Subcutaneous abdominal adipose tissue (tissue), 5 donors: ENCODE data around the gene GGCT.
A peak's percentile ranks its signal among the peaks of the same experiment; 100 is the strongest.
"Not testable (repeated sequence)": the region's sequence is repeated elsewhere in the genome, so short reads cannot be mapped to it uniquely, and the experiment has no call there.

Experiments used
- H3K27ac ChIP-seq: one replicate; pipeline ENCODE4 v1.7.0; 2013; ENCODE audit warnings: low read depth, mild to moderate bottlenecking, inconsistent platforms, low read length, moderate library complexity
- H3K27me3 ChIP-seq, 5 donors: one replicate each; pipeline ENCODE4 v1.7.0; 2013; ENCODE audit warnings: low read length in 5 of 5, inconsistent platforms in 1 of 5; ENCODE audit not compliant: control insufficient read depth in 5 of 5, insufficient read depth in 4 of 5
- H3K36me3 ChIP-seq, 5 donors: one replicate each; pipeline ENCODE4 v1.7.0; 2013; ENCODE audit warnings: low read length in 5 of 5; ENCODE audit not compliant: control insufficient read depth in 5 of 5, insufficient read depth in 5 of 5
- H3K4me1 ChIP-seq, 5 donors: one replicate each; pipeline ENCODE4 v1.7.0; 2013; ENCODE audit warnings: low read length in 5 of 5, mild to moderate bottlenecking in 3 of 5, moderate library complexity in 1 of 5; ENCODE audit not compliant: control insufficient read depth in 5 of 5, insufficient read depth in 5 of 5
- H3K4me3 ChIP-seq, 5 donors: one replicate each; pipeline ENCODE4 v1.7.0; 2013; ENCODE audit warnings: low read length in 5 of 5, low read depth in 1 of 5
- H3K9ac ChIP-seq, 5 donors: one replicate each; pipeline ENCODE4 v1.7.0; 2013; ENCODE audit warnings: low read length in 5 of 5, mild to moderate bottlenecking in 4 of 5, moderate library complexity in 3 of 5
- H3K9me3 ChIP-seq, 5 donors: one replicate each; pipeline ENCODE4 v1.7.0; 2013; ENCODE audit warnings: low read length in 5 of 5; ENCODE audit not compliant: control insufficient read depth in 5 of 5
- donor health status: healthy.
- donor health status: healthy.
- donor health status: healthy.
- donor health status: healthy.
- donor health status: healthy.

GGCT gene

DNA sequence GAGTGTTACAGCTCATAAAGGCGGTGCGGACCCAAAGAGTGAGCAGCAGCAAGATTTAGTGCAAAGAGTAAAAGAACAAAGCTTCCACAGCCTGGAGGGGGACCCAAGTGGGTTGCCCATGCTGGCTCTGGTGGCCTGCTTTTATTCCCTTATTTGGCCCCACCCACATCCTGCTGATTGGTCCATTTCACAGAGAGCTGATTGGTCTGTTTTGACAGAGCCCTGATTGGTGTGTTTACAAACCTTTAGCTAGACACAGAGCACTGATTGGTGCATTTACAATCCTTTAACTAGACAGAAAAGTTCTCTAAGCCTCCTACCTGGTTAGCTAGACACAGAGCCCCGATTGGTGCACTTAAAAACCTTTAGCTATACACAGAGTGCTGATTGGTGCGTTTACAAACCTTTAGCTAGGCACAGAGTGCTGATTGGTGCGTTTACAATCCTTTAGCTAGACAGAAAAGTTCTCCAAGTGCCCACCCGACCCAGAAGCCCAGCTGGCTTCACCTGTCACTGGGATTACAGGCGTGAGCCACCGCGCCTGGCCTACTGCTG is 2.8 kb upstream of the GGCT start:
- H3K27me3 ChIP-seq, H3K36me3 ChIP-seq, H3K9me3 ChIP-seq, H3K9ac ChIP-seq, H3K27ac ChIP-seq, H3K4me3 ChIP-seq: not testable (repeated sequence)
- H3K4me1 ChIP-seq = peaks cover 2 to 40% (median 31%) of the 10 kb centered on the region in 5 donors

DNA sequence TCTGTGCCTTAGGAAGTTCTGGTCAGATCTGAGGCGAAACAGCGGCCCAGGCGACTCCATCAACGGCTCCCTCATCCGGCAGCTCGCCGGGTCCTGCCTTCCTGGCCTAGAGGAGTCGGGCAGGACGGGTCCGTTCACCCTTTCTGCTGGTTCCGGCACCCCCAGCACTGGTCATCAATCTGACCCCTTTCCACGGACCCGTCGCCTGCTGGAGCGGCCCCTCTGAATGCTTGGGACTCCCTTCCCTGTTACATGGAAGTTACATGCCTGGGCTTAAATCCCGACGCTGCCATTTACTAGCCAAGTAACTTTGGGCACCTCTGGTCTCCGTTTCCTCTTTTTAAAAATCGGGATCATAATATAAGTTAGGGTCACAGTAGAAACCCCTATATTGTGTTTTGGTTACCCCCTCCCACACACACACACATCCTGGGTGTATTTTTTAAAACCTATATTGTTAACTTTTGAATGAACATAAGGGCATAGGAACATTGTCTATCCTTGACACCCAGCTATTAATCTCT is 607 bp upstream of the GGCT start:
- H3K36me3 ChIP-seq = no peaks in the 10 kb centered on the region
- H3K9ac ChIP-seq = peak overlapping the region; percentile 81 to 95 (median 83)
- H3K27me3 ChIP-seq = no peaks in the 10 kb centered on the region
- peak overlapping the region; percentile 62 to 97 (median 82) for H3K4me3 ChIP-seq
- H3K27ac ChIP-seq = peak overlapping the region; percentile 92
- H3K4me1 ChIP-seq = peaks cover 2 to 35% (median 27%) of the 10 kb centered on the region in 5 donors
- H3K9me3 ChIP-seq = no peaks in the 10 kb centered on the region

DNA sequence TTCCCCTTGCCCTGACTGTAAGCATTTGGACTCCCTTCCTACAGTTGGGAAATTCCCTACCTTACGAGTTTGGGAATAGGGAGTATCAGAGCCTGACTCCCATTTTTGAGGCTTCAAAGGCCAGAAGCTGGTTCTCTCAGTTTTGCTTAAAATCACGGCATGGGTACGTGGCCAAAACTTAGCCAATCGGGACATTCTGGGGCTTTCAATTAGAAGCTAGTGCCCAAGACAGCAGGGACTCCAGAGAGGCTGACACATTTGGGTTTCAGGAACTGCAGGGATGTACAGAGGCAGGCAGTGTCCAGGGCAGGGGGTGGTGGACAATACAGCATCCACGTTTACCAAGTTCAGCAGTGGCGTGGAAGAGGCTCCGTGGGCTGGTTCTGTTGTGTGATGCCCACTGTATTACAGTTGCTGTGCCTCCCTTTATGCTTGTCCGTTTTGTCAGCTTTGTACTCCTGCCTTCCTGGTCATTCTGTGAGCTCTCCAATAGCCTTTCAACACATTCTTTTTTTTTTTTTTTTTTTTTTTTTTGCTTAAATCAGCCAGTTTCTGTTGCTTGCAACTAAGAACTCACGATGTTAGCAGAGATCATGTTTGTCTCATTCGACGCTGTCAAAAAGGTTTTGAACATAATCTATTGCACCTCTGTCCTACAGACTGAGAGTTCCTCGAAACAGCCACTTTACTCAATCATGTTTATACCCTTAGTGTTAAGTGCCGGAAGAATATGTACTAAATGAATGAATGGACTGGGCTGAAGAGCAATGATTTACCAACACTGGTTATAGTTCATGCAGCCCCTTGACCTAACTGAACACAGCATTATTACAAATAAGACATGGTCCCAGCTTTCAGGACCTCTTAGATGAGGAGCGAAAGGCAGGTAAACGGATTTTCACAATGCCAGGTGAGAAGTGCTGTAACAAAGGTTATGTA is 1.1 kb downstream of the GGCT start:
- Histone ChIP-seq H3K27me3 (no peaks in the 10 kb centered on the region), H3K4me1 (peaks cover 2 to 25% (median 22%) of the 10 kb centered on the region in 5 donors), H3K27ac (peak overlapping the region; percentile 92), H3K9me3 (no peaks in the 10 kb centered on the region), H3K9ac (peak overlapping the region; percentile 71 to 94 (median 84)), H3K36me3 (no peaks in the 10 kb centered on the region), H3K4me3 (peak overlapping the region; percentile 76 to 97 (median 90))

DNA sequence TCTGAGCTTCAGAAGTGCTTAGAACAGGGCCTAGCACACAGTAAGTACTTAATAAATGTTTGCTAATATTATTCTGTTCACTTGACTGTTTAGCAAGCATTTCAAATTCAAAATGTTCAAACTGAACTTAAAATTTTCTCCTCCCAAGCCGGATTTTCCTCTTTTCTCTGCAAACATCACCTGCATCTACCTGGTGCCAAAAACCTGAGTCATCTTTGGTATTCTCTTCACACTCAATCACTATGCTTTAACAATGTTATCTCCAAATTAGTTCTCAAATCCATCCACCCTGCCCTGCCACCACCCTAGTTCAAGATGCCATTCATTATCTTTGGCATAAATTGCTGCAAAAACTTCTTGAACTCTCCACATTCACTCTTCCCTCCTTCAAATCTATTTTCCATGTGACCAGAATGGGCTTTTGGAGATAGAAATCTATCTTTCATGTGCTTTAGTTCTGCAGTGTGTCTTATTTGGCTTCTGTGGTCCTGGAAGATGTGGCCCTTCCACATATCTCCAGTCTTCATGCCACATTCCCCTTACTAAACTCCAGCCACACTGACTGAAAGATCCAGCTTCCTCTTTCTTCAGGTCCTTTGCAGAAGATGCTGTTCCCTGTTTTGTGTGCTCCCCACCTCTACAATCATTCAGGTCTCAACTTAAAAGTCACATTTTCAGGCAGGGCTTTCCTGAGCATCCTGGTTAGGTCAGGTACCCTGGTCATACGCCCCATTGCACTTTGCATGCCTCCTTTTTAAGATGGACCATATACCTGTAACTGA is 2.0 kb downstream of the GGCT start:
- H3K36me3 ChIP-seq = peaks cover 0 to under 1% (median 0%) of the 10 kb centered on the region in 5 donors
- no peak overlapping the region for H3K27ac ChIP-seq
- H3K27me3 ChIP-seq = no peaks in the 10 kb centered on the region
- no peaks in the 10 kb centered on the region for H3K9me3 ChIP-seq
- H3K9ac ChIP-seq = no peak overlapping the region
- peaks cover 2 to 25% (median 22%) of the 10 kb centered on the region in 5 donors for H3K4me1 ChIP-seq
- H3K4me3 ChIP-seq = no peak overlapping the region

DNA sequence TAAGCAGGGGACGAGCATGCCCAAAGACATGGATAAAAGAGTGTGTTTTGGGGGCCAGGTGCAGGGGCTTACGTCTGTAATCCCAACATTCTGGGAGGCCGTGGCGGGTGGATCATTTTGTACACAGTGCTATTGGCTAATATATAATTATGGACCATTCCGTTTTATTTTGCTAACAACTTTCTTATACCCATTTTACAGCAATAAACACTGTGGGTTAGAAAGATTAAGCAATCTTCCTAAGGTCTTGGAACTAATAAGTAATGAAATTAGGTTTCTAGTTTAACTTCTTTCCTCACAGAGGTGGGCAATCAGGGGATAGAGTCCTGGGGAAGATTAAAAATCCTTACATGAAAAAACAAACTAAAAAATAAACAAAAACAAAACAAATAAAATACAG is 3.4 kb downstream of the GGCT start:
- Histone ChIP-seq H3K4me1 (peaks cover 2 to 25% (median 22%) of the 10 kb centered on the region in 5 donors), H3K27ac (no peak overlapping the region), H3K27me3 (no peaks in the 10 kb centered on the region), H3K4me3 (no peak overlapping the region), H3K9ac (no peak overlapping the region), H3K9me3 (no peaks in the 10 kb centered on the region), H3K36me3 (peaks cover 0 to 10% (median 3%) of the 10 kb centered on the region in 5 donors)

DNA sequence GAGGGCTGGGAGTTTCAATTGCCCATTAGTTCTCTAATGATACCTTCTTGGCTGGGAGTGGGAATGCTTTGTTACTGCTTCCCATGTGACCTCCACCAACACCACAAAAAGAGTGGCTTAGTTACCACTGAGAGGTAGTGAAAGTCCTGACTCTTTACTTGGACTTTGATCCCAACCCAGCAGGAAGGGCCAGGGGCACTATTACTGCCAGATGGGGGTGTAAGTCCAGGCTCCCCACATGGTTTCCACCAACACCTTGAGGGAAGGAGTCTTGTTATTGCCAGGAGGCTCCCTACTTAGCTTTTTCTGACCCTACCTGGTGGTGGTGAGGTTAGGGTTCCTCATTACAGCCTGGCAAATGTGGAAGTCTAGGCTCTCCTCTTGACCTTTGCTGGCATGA is 11.4 kb downstream of the GGCT start:
- peaks cover 0 to 14% (median 3%) of the 10 kb centered on the region in 5 donors for H3K9me3 ChIP-seq
- H3K4me1 ChIP-seq = no peaks in the 10 kb centered on the region
- H3K4me3 ChIP-seq = no peak overlapping the region
- H3K36me3 ChIP-seq = peaks cover 0 to 11% (median 3%) of the 10 kb centered on the region in 5 donors
- H3K27ac ChIP-seq = no peak overlapping the region
- no peaks in the 10 kb centered on the region for H3K27me3 ChIP-seq
- H3K9ac ChIP-seq = no peak overlapping the region

DNA sequence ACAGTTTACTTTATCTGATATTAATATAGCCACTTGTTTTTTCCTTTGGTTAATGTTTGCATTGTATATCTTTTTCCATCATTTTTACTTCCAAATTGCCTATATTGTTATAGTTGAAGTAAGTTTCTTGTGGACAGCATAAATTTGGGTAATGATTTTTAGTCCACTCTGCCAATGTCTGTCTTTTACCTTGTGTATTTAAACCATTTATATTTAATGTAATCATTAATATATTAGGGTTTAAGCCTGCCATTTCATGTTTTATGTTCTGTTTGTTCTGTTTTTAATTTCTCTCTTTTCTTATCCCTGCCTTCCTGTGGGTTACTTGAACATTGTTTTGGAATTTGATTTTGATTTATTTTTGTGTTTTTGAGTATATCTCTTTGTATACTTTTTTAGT is 13.2 kb downstream of the GGCT start:
- H3K4me1 ChIP-seq = no peaks in the 10 kb centered on the region
- H3K9me3 ChIP-seq = peaks cover 0 to 14% (median 3%) of the 10 kb centered on the region in 5 donors
- H3K27me3 ChIP-seq = no peaks in the 10 kb centered on the region
- H3K4me3 ChIP-seq = no peak overlapping the region
- peaks cover 0 to 3% (median 0%) of the 10 kb centered on the region in 5 donors for H3K36me3 ChIP-seq
- H3K27ac ChIP-seq = no peak overlapping the region
- H3K9ac ChIP-seq = no peak overlapping the region

DNA sequence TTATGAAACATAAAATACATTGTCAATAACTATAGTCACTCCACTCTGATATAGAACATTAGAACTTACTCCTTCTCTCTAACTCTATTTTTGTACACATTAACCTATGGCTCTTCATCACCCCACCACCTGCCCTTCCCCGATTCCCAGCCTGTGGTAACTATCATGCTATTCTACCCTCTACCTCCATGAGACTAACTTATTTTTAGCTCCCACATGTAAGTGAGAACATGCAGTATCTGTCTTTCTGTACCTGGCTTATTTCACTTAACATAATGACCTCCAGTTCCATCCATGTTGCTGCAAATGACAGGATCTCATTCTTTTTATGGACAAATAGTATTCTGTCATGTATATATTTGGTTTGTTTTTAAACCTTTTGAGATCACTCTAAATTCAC is 17.3 kb downstream of the GGCT start:
- Histone ChIP-seq H3K4me3 (no peak overlapping the region), H3K9me3 (peaks cover 0 to 14% (median 3%) of the 10 kb centered on the region in 5 donors), H3K27ac (no peak overlapping the region), H3K4me1 (peaks cover 0 to 4% (median 0%) of the 10 kb centered on the region in 5 donors), H3K27me3 (no peaks in the 10 kb centered on the region), H3K36me3 (no peaks in the 10 kb centered on the region), H3K9ac (no peak overlapping the region)

DNA sequence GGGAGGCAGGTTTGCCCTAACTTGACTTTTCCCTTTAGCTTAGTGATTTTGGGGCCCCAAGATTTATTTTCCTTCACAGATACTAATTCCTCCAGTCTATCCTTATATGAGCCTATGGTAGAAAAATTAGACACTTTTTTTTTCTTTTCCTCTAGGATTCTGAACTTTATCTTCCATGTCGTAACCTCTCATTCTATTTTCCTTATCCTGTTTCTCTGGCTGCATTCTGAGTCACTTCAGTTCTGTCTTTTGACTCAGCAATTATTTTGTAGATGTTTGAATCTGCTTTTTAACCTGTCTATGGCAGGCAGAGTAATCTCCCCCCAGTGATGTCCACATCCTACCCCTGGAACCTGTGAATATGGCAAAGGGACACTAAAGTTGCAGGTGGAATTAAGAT is 19.0 kb downstream of the GGCT start:
- H3K27ac ChIP-seq = no peak overlapping the region

More for the DNA sequence above, 19.0 kb downstream of the GGCT start:
- no peaks in the 10 kb centered on the region for H3K27me3 ChIP-seq
- no peaks in the 10 kb centered on the region for H3K9me3 ChIP-seq
- H3K9ac ChIP-seq = no peak overlapping the region
- H3K36me3 ChIP-seq = no peaks in the 10 kb centered on the region
- peaks cover 0 to 4% (median 0%) of the 10 kb centered on the region in 5 donors for H3K4me1 ChIP-seq
- H3K4me3 ChIP-seq = no peak overlapping the region
